Renal pelvis (tissue), 4 donors: ENCODE data around the gene KLHL13. TPM values are rescaled to one million over a fixed set of nuclear protein-coding genes. Genes with fewer than 3 reads are reported as not detected.

Experiments used
- DNase-seq: peaks from one replicate; pipeline ENCODE4 v3.0.0-alpha.2; 2013
- polyA plus RNA-seq, 3 donors: library from polyadenylated mRNA; unstranded; fragments of 120-200 nt; gene quantifications; one replicate each; pipeline ENCODE4 v1.2.1, GENCODE V29; 2013; ENCODE audit not compliant: insufficient read length in 3 of 3

KLHL13 gene
- polyA plus RNA-seq, 3 donors = 72.1 to 74.1 (median 73.1) TPM

GRCh38 chrX:117910216-117910615 is 206.4 kb downstream of the KLHL13 start:
- no peak for DNase-seq

DNA sequence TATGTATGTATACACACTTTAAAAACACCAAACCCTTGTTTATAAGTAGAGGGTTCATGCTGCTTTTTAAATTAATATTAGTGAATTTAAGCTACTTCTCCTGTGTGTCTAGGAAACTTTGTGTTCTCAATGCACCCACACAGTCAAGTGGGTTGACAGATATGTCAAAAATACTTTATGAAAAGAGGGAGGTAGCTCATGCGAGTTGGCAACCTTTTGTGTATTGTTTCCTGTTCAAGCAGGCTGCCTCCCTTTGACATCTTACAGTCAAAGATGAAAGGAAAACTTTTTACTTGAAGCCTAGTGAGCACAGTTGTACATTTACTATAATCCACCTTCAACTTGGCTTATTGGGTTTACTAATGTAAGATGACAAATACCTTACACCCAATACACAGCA is 218.4 kb downstream of the KLHL13 start:
- no peak for DNase-seq

GRCh38 chrX:117895418-117895817 is 221.2 kb downstream of the KLHL13 start:
- DNase-seq = no peak

GRCh38 chrX:117892469-117892868 is 224.1 kb downstream of the KLHL13 start:
- no peak for DNase-seq

- DNase-seq = no peak
Measured at GRCh38 chrX:117871796-117872195, 244.8 kb downstream of the KLHL13 start.

DNA sequence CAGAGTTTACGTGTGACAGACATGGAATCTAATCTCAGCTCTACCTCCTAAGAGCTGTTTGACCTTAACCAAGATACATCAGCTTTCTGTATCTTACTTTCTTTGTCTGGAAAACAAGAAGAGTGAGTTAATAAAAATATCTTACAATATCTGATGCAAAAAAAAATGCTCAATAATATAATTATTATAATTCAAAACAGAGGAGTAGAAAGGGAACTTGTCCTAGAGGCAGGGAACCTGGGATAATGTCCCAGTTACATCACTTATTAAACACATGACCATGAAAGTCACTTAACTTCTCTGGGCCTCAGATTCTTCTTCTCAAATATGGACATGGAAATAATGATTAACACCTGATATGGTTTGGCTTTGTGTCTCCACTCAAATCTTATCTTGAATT is 256.1 kb downstream of the KLHL13 start:
- DNase-seq = no peak

- no peak for DNase-seq
Measured at GRCh38 chrX:117854806-117855205, 261.8 kb downstream of the KLHL13 start.

- no peak for DNase-seq
Measured at GRCh38 chrX:117851025-117851424, 265.6 kb downstream of the KLHL13 start.

Other genes with a start within 250 kb of the KLHL13 start
- 10 to 100 TPM; 10.8 to 12.4 (median 11.8) TPM for gene WDR44, start 229.3 kb upstream of the KLHL13 start, polyA plus RNA-seq